T-cell (primary cell): ENCODE data around the gene PAGR1. TPM values are rescaled to one million over a fixed set of nuclear protein-coding genes. Genes with fewer than 3 reads are reported as not detected.

ENCODE experiments used
- total RNA-seq, 35 experiments: library from RNA in 6 of 35; stranded (reverse) in 6 of 35; fragments of 120-200 nt in 1 of 35; gene quantifications; one replicate each; pipeline versions ENCODE4 v1.2.1 to v1.2.4 and lab custom pipeline; 2013 to 2026

Gene PAGR1
- total RNA-seq, 5 donors from 2014 or later (not counting 1 experiment from before 2014, with no cell fraction given): 16.0 to 47.2 (median 40.6) TPM

Other genes starting within 250 kb of the PAGR1 start
- 100 to 1,000 TPM; 124 to 172 (median 161) TPM for gene SPN, start 152.9 kb upstream of the PAGR1 start, total RNA-seq
- 1 to 10 TPM; 1.4 to 2.5 (median 2.1) TPM for gene QPRT, start 137.0 kb upstream of the PAGR1 start, total RNA-seq
- gene C16orf54, start 70.2 kb upstream of the PAGR1 start, total RNA-seq: 100 to 1,000 TPM; 122 to 194 (median 142) TPM
- under 1 TPM in 2 of 5 donors, not detected in 3; 0.09 to 0.15 TPM for gene ZG16, start 37.9 kb upstream of the PAGR1 start, total RNA-seq
- gene KIF22, start 25.4 kb upstream of the PAGR1 start, total RNA-seq: 10 to 100 TPM; 84.1 to 95.2 (median 84.9) TPM
- 100 to 1,000 TPM; 240 to 326 (median 305) TPM for gene MAZ, start 9.6 kb upstream of the PAGR1 start, total RNA-seq
- gene PRRT2, start 4.0 kb upstream of the PAGR1 start, total RNA-seq: 1 to 10 TPM; 2.4 to 7.9 (median 4.4) TPM
- gene MVP, start 4.3 kb downstream of the PAGR1 start, total RNA-seq: 100 to 1,000 TPM; 140 to 173 (median 158) TPM
- 10 to 100 TPM; 37.1 to 87.0 (median 79.7) TPM for gene CDIPT, start 47.1 kb downstream of the PAGR1 start, total RNA-seq
- gene SEZ6L2, start 83.4 kb downstream of the PAGR1 start, total RNA-seq: under 1 TPM in 3 of 5 donors, not detected in 2; 0.16 to 0.82 (median 0.47) TPM
- gene ASPHD1, start 84.3 kb downstream of the PAGR1 start, total RNA-seq: not detected
- gene KCTD13, start 110.1 kb downstream of the PAGR1 start, total RNA-seq: 10 to 100 TPM; 48.4 to 87.3 (median 79.1) TPM
- 10 to 100 TPM; 66.7 to 93.9 (median 80.4) TPM for gene TMEM219, start 145.9 kb downstream of the PAGR1 start, total RNA-seq
- 10 to 100 TPM; 26.1 to 58.3 (median 55.9) TPM for gene TAOK2, start 157.7 kb downstream of the PAGR1 start, total RNA-seq
- gene HIRIP3, start 179.5 kb downstream of the PAGR1 start, total RNA-seq: 10 to 100 TPM; 15.0 to 22.8 (median 20.3) TPM
- gene INO80E, start 180.1 kb downstream of the PAGR1 start, total RNA-seq: 100 to 1,000 TPM in 3 of 5 donors, 10 to 100 TPM in 2; 84.8 to 152 (median 128) TPM
- under 1 TPM in 4 of 5 donors, not detected in 1; 0.15 to 0.38 (median 0.26) TPM for gene DOC2A, start 194.9 kb downstream of the PAGR1 start, total RNA-seq
- gene C16orf92, start 207.0 kb downstream of the PAGR1 start, total RNA-seq: not detected
- gene TLCD3B, start 215.1 kb downstream of the PAGR1 start, total RNA-seq: under 1 TPM in 3 of 5 donors, not detected in 2; 0.25 to 0.32 (median 0.25) TPM
- gene ALDOA, start 249.6 kb downstream of the PAGR1 start, total RNA-seq: 100 to 1,000 TPM; 367 to 715 (median 567) TPM